HepG2 (cell line): ENCODE results near the gene ST6GALNAC6. TPM values are rescaled to one million over a fixed set of nuclear protein-coding genes. Genes with fewer than 3 reads are reported as not detected.

ENCODE experiments used
- ATAC-seq: fragments of 200-7000 bp; cut with Tn5 transposase; 3 replicates; pipeline ENCODE4 v1.9.1; 2020; ENCODE audit warnings: mild to moderate bottlenecking, moderate library complexity
- BruUV-seq: library from RNA; stranded (reverse); fragments of 400-500 nt; replicated peaks from 2 replicates; lab custom pipeline; 2021; lab: Mats Ljungman, UMichigan
- CTCF ChIA-PET: fragments of 300-600 bp; formaldehyde crosslinking; extraction: SDS; loops from one replicate; lab custom pipeline; 2021; ENCODE audit warnings: low total read pairs, inconsistent platforms, low intra/inter-chr PET ratio; lab: Yijun Ruan, JAX
- POLR2A ChIA-PET: fragments of 350-600 bp; sonication (Branson Sonifier 250); formaldehyde crosslinking; loops from one replicate; lab custom pipeline; 2020; ENCODE audit warnings: antibody characterized with exemption, inconsistent platforms; lab: Yijun Ruan, JAX
- DNase-seq: peaks from one replicate; pipeline ENCODE4 v3.0.0-alpha.2; 2015; ENCODE audit warnings: low spot score
- FAIRE-seq: peaks from 3 replicates; lab custom pipeline; 2011; peaks lifted over from hg19 to GRCh38; lab: Jason Lieb, UNC
- H2AFZ ChIP-seq: one replicate; pipeline ENCODE4 v1.6.1; 2011; ENCODE audit warnings: low read length, inconsistent platforms
- H3K27ac ChIP-seq: fragments of 300-600 bp; 3 replicates; pipeline ENCODE4 v1.8.0; 2011; ENCODE audit warnings: mixed run types, mild to moderate bottlenecking, mixed read lengths, low read length, inconsistent platforms; ENCODE audit not compliant: insufficient read depth; ENCODE audit errors: extremely low read length
- H3K27me3 ChIP-seq, 2 experiments: fragments of 200-600 bp in 1 of 2; 2 replicates in 1 of 2; 3 replicates in 1 of 2; pipeline versions ENCODE4 v1.6.0 to v1.8.0; 2011; ENCODE audit warnings: low read length in 2 of 2, mild to moderate bottlenecking in 2 of 2, moderate library complexity in 2 of 2, inconsistent platforms in 1 of 2; ENCODE audit not compliant: insufficient read depth in 2 of 2, control insufficient read depth in 1 of 2
- H3K36me3 ChIP-seq, 2 experiments: fragments of 200-600 bp in 1 of 2; replicated peaks in 1 of 2; 2 replicates in 1 of 2; 3 replicates in 1 of 2; pipeline versions ENCODE4 v1.5.1 to v1.8.0; 2011; ENCODE audit warnings: low read length in 2 of 2, inconsistent platforms in 1 of 2; ENCODE audit not compliant: insufficient read depth in 2 of 2, control insufficient read depth in 1 of 2
- H3K4me1 ChIP-seq: 2 replicates; pipeline ENCODE4 v1.5.1; 2012; ENCODE audit warnings: low read length, inconsistent platforms; ENCODE audit not compliant: insufficient read depth
- H3K4me2 ChIP-seq: 2 replicates; pipeline ENCODE4 v1.6.0; 2011; ENCODE audit warnings: low read depth, low read length, inconsistent platforms
- H3K4me3 ChIP-seq, 3 experiments: fragments of 200-600 bp in 1 of 3; sonication (generic), shearing (Covaris generic) in 1 of 3; replicated peaks in 1 of 3; 2 replicates each; pipeline ENCODE4 v1.5.1; 2011 to 2016; ENCODE audit warnings: low read length in 3 of 3, inconsistent platforms in 2 of 3, low read depth in 2 of 3, mild to moderate bottlenecking in 2 of 3, control low read depth in 1 of 3, mixed read lengths in 1 of 3; ENCODE audit not compliant: insufficient read depth in 1 of 3
- H3K79me2 ChIP-seq: one replicate; pipeline ENCODE4 v1.6.1; 2011; ENCODE audit warnings: low read length, inconsistent platforms; ENCODE audit not compliant: insufficient read depth
- H3K9ac ChIP-seq: 2 replicates; pipeline ENCODE4 v1.6.0; 2011; ENCODE audit warnings: mild to moderate bottlenecking, low read depth, low read length, inconsistent platforms; ENCODE audit not compliant: insufficient read depth
- H3K9me3 ChIP-seq: 2 replicates; pipeline ENCODE4 v1.5.1; 2012; ENCODE audit warnings: mild to moderate bottlenecking, low read length
- H4K20me1 ChIP-seq: 2 replicates; pipeline ENCODE4 v1.6.0; 2011; ENCODE audit warnings: inconsistent platforms, mild to moderate bottlenecking, low read length, moderate library complexity; ENCODE audit not compliant: insufficient read depth
- ATF7 ChIP-seq, 2 experiments: fragments of 450-650 bp in 1 of 2; sonication (generic) in 1 of 2; formaldehyde crosslinking in 1 of 2; IDR thresholded peaks; 2 replicates each; pipeline versions ENCODE4 v1.4.0 to v1.6.1; 2016 to 2020; ENCODE audit warnings: antibody characterized with exemption in 1 of 2, mild to moderate bottlenecking in 1 of 2, missing genetic modification reagents in 1 of 2
- HES4 ChIP-seq: sonication (generic); formaldehyde crosslinking; IDR thresholded peaks from 2 replicates; pipeline ENCODE4 v1.9.0; 2021; ENCODE audit warnings: mild to moderate bottlenecking, missing genetic modification reagents, borderline replicate concordance
- HNF1A ChIP-seq, 2 experiments: sonication (generic) in 1 of 2; formaldehyde crosslinking in 1 of 2; IDR thresholded peaks; 2 replicates each; pipeline versions ENCODE4 v1.4.0 to v1.6.1; 2016 to 2020; ENCODE audit warnings: borderline replicate concordance in 1 of 2, low read depth in 1 of 2, mild to moderate bottlenecking in 1 of 2, missing genetic modification reagents in 1 of 2
- MYPOP ChIP-seq: sonication (generic); formaldehyde crosslinking; IDR thresholded peaks from 2 replicates; pipeline ENCODE4 v1.8.1; 2023; ENCODE audit warnings: mild to moderate bottlenecking, moderate library complexity, missing genetic modification reagents
- NR3C1 ChIP-seq: sonication (generic); formaldehyde crosslinking; IDR thresholded peaks from 2 replicates; pipeline ENCODE4 v1.4.0; 2020; ENCODE audit warnings: missing genetic modification reagents
- SP1 ChIP-seq, 2 experiments: fragments of 450-650 bp in 1 of 2; sonication (generic) in 1 of 2; formaldehyde crosslinking in 1 of 2; IDR thresholded peaks; 2 replicates each; pipeline versions ENCODE4 v1.4.0 to v1.6.1; 2016 to 2020; ENCODE audit warnings: missing genetic modification reagents in 1 of 2
- U2AF2 ChIP-seq: fragments of 200-400 bp; formaldehyde crosslinking; IDR thresholded peaks from 2 replicates; pipeline ENCODE4 v1.6.1; 2017; ENCODE audit warnings: low read depth, mild to moderate bottlenecking, low read length
- ZNF10 ChIP-seq: sonication (generic); formaldehyde crosslinking; IDR thresholded peaks from 2 replicates; pipeline ENCODE4 v1.4.0; 2020; ENCODE audit warnings: mild to moderate bottlenecking, low read depth, missing genetic modification reagents, borderline replicate concordance
- ZNF503 ChIP-seq: sonication (generic); formaldehyde crosslinking; IDR thresholded peaks from 2 replicates; pipeline ENCODE4 v1.4.0; 2020; ENCODE audit warnings: missing genetic modification reagents
- WGBS: methylation state at CpG from one replicate; pipeline ENCODE4 v1.1.6; 2017; ENCODE audit warnings: low lambda C conversion rate; 5-methylcytosine and 5-hydroxymethylcytosine counted together
- in situ Hi-C: cut with HindIII; loops from 2 replicates; pipeline ENCODE4 v1.10.0; 2017; ENCODE audit warnings: low pct_unique_long_range_greater_than_20kb; ENCODE audit not compliant: extremely low pct_ligation_motif_present
- intact Hi-C: fragments of 100-400 bp; cut with micrococcal nuclease; formaldehyde crosslinking; loops from one replicate; pipeline ENCODE4 v1.10.0; 2022; ENCODE audit not compliant: unreplicated experiment
- polyA plus RNA-seq, 8 experiments: library from polyadenylated mRNA; depleted of rRNA in 3 of 8; stranded (reverse) in 7 of 8; unstranded in 1 of 8; fragments of >200 nt; fragmentation: Illumina TruSeq in 4 of 8; extraction: Trizol in 4 of 8; gene quantifications; 2 replicates each; pipeline versions ENCODE4 v1.2.1 to v1.2.3, GENCODE V29; 2011 to 2016; ENCODE audit warnings: low read depth in 4 of 8, missing spikeins in 1 of 8, mixed read lengths in 1 of 8; ENCODE audit not compliant: insufficient read depth in 1 of 8
- total RNA-seq, 5 experiments: library from RNA; depleted of rRNA; stranded (reverse); fragments of >200 nt; fragmentation: Illumina TruSeq; extraction: Trizol; gene quantifications; 2 replicates each; pipeline ENCODE4 v1.2.3, GENCODE V29; 2016; ENCODE audit warnings: low read depth in 1 of 5
- TF ChIP-seq, protein P1 (sequence below): sonication (generic); formaldehyde crosslinking; IDR thresholded peaks from 2 replicates; pipeline ENCODE4 v1.4.0; 2020; ENCODE audit warnings: low read depth, missing genetic modification reagents
- TF ChIP-seq, protein P2 (sequence below): sonication (generic); formaldehyde crosslinking; conservative IDR thresholded peaks from 2 replicates; pipeline ENCODE4 v1.4.0; 2020; ENCODE audit warnings: missing genetic modification reagents

Gene ST6GALNAC6
- total and polyA plus RNA-seq, 2 of the 13 experiments (the other 11 are each of a cell fraction or from before 2014, with no cell fraction given) = 18.5 to 65.4 TPM

DNA sequence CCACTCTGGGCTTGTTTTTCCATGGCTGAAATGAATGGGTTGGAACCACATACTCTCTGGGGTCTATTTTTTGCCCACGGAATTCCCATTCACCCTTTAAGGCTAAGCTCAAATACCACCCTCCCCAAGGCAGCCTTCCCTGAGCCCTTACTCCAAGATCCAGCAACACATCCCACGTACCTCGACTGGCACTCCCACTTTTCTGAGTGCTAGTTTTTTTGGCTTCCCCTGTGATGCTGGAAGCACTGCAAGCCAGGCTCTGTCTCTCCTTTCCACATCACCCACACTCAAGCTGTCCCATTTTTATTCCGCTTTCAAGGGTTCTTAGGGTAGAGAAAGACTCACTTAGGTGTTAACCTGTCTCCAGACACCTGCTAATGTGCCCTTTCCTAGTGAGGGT lies 6.0 kb downstream of the ST6GALNAC6 start:
- Histone ChIP-seq H3K9me3 (peaks cover 17% of the 10 kb centered on the region), H3K36me3 (peaks cover 30 to 61% of the 10 kb centered on the region in 2 experiments), H3K27ac (no peak overlapping the region), H3K9ac (no peak overlapping the region), H4K20me1 (no peaks in the 10 kb centered on the region), H3K4me1 (peaks cover 26% of the 10 kb centered on the region), H3K4me2 (no peak overlapping the region), H3K27me3 (no peaks in the 10 kb centered on the region), H3K79me2 (peaks cover 16% of the 10 kb centered on the region), H3K4me3 (no peak overlapping the region), H2AFZ (no peak overlapping the region)
- intact Hi-C loops = no loop called here
- ATAC-seq (no peak), DNase-seq (no peak), FAIRE-seq (no peak)
- in situ Hi-C loops = no loop called here
- ChIA-PET CTCF (no interaction called here), POLR2A (interaction anchor here (0.7 kb wide), 1 partner anchor 10 kb away, joined by 3 read pairs; no protein-coding TSS in a partner anchor)
- BruUV-seq = no TSS peak
- 98% methylated on average over 4 of the region's 4 CpGs for WGBS
- no peak for TF ChIP-seq SP1 (IDR thresholded peaks at IDR 0.05)
- no peak for TF ChIP-seq SP1 (CRISPR knock-in tag; IDR thresholded peaks at IDR 0.05)
- TF ChIP-seq U2AF2 = no peak
- TF ChIP-seq NR3C1 (CRISPR knock-in tag) = no peak
- TF ChIP-seq, protein P1, sequence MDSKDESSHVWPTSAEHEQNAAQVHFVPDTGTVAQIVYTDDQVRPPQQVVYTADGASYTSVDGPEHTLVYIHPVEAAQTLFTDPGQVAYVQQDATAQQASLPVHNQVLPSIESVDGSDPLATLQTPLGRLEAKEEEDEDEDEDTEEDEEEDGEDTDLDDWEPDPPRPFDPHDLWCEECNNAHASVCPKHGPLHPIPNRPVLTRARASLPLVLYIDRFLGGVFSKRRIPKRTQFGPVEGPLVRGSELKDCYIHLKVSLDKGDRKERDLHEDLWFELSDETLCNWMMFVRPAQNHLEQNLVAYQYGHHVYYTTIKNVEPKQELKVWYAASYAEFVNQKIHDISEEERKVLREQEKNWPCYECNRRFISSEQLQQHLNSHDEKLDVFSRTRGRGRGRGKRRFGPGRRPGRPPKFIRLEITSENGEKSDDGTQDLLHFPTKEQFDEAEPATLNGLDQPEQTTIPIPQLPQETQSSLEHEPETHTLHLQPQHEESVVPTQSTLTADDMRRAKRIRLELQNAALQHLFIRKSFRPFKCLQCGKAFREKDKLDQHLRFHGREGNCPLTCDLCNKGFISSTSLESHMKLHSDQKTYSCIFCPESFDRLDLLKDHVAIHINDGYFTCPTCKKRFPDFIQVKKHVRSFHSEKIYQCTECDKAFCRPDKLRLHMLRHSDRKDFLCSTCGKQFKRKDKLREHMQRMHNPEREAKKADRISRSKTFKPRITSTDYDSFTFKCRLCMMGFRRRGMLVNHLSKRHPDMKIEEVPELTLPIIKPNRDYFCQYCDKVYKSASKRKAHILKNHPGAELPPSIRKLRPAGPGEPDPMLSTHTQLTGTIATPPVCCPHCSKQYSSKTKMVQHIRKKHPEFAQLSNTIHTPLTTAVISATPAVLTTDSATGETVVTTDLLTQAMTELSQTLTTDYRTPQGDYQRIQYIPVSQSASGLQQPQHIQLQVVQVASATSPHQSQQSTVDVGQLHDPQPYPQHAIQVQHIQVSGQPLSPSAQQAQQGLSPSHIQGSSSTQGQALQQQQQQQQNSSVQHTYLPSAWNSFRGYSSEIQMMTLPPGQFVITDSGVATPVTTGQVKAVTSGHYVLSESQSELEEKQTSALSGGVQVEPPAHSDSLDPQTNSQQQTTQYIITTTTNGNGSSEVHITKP = no peak
- no peak for TF ChIP-seq HNF1A (IDR thresholded peaks at IDR 0.05; ENCODE audit: low read depth)
- TF ChIP-seq HNF1A (CRISPR knock-in tag; IDR thresholded peaks at IDR 0.05; ENCODE audit: borderline replicate concordance) = no peak
- no peak for TF ChIP-seq HES4
- no peak for TF ChIP-seq MYPOP
- TF ChIP-seq, protein P2, sequence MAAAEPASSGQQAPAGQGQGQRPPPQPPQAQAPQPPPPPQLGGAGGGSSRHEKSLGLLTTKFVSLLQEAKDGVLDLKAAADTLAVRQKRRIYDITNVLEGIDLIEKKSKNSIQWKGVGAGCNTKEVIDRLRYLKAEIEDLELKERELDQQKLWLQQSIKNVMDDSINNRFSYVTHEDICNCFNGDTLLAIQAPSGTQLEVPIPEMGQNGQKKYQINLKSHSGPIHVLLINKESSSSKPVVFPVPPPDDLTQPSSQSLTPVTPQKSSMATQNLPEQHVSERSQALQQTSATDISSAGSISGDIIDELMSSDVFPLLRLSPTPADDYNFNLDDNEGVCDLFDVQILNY (CRISPR knock-in tag) = no peak
- no peak for TF ChIP-seq ATF7 (IDR thresholded peaks at IDR 0.05)
- no peak for TF ChIP-seq ATF7 (CRISPR knock-in tag; IDR thresholded peaks at IDR 0.05)
- no peak for TF ChIP-seq ZNF503 (CRISPR knock-in tag)
- no peak for TF ChIP-seq ZNF10 (CRISPR knock-in tag)
